Activated CD4-positive, alpha-beta T cell treated with anti-CD3 and anti-CD28 coated beads, Interleukin-2, amount 50 U/mL, for 1 hour (primary cell): ENCODE measurements around the gene CAMKK1.
"Not testable (repeated sequence)": the region's sequence is repeated elsewhere in the genome, so short reads cannot be mapped to it uniquely, and the experiment has no call there.

ENCODE experiments used
- DNase-seq: peaks from one replicate; pipeline ENCODE4 v3.0.0-alpha.2; 2020

CAMKK1 gene

GRCh38 chr17:3873862-3874261 is 19.0 kb downstream of the CAMKK1 start:
- DNase-seq, result no peak

GRCh38 chr17:3870871-3871306 is 22.0 kb downstream of the CAMKK1 start:
- no peak for DNase-seq

- no peak for DNase-seq
These were observed 25.2 kb downstream of the CAMKK1 start for GRCh38 chr17:3867606-3868005.

- no peak for DNase-seq
These were observed 25.7 kb downstream of the CAMKK1 start for GRCh38 chr17:3867106-3867505.

GRCh38 chr17:3866276-3866675 is 26.6 kb downstream of the CAMKK1 start:
- DNase-seq, result no peak

GRCh38 chr17:3865176-3865575 is 27.7 kb downstream of the CAMKK1 start:
- DNase-seq, result no peak

GRCh38 chr17:3864534-3864933 is 28.3 kb downstream of the CAMKK1 start:
- DNase-seq, result no peak

- no peak for DNase-seq
These were observed 30.8 kb downstream of the CAMKK1 start for GRCh38 chr17:3861761-3862681.

GRCh38 chr17:3860939-3861700 is 31.7 kb downstream of the CAMKK1 start:
- no peak for DNase-seq

GRCh38 chr17:3859940-3860339 is 32.9 kb downstream of the CAMKK1 start:
- no peak for DNase-seq

- no peak for DNase-seq
These were observed 35.4 kb downstream of the CAMKK1 start for GRCh38 chr17:3857261-3858105.

- not testable (repeated sequence) for DNase-seq
These were observed 38.6 kb downstream of the CAMKK1 start for GRCh38 chr17:3854204-3854603.

- DNase-seq, result no peak
These were observed 40.3 kb downstream of the CAMKK1 start for GRCh38 chr17:3852561-3852960.

GRCh38 chr17:3851461-3852100 is 41.3 kb downstream of the CAMKK1 start:
- no peak for DNase-seq

GRCh38 chr17:3848229-3848835 is 44.5 kb downstream of the CAMKK1 start:
- no peak for DNase-seq

- DNase-seq, result no peak
These were observed 45.6 kb downstream of the CAMKK1 start for GRCh38 chr17:3847165-3847670.

- DNase-seq, result no peak
These were observed 46.3 kb downstream of the CAMKK1 start for GRCh38 chr17:3846437-3847164.

GRCh38 chr17:3845621-3846436 is 47.0 kb downstream of the CAMKK1 start, which contains the start of gene NCBP3:
TSS of gene NCBP3 (minus strand) at chr17:3846246. CDS start at chr17:3846223, 23 bp downstream.
- DNase-seq, result peak; percentile 89

GRCh38 chr17:3845291-3845620 is 47.6 kb downstream of the CAMKK1 start:
- DNase-seq, result peak; percentile 3

GRCh38 chr17:3844556-3844955 is 48.3 kb downstream of the CAMKK1 start:
- DNase-seq, result not testable (repeated sequence)
